Activated CD4-positive, alpha-beta T cell treated with anti-CD3 and anti-CD28 coated beads for 1 hour (primary cell): ENCODE measurements around the gene PDPK1.
A peak's percentile ranks its signal among the peaks of the same experiment; 100 is the strongest.
"Not testable (repeated sequence)": the region's sequence is repeated elsewhere in the genome, so short reads cannot be mapped to it uniquely, and the experiment has no call there.

Experiments used
- DNase-seq: peaks from one replicate; pipeline ENCODE4 v3.0.0-alpha.2; 2020

PDPK1 gene

DNA sequence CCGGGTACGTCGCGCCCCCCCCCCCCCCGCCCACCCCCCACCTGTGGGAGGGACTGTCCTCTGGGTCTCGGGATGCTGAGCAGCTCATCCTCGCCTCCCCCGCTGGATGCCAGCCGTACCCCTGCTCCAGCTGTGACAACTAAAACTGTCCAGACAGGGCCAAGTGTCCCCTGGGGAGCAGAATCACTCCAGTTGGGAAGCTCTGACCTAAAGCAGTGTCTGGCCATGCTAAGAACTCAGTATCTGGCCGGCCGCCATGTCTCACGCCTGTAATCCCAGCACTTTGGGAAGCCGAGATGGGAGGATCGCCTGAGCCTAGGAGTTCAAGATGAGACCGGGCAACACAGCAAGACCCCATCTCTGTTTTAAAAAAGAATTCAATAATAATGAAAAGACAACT is 83.0 kb downstream of the PDPK1 start:
- not testable (repeated sequence) for DNase-seq

DNA sequence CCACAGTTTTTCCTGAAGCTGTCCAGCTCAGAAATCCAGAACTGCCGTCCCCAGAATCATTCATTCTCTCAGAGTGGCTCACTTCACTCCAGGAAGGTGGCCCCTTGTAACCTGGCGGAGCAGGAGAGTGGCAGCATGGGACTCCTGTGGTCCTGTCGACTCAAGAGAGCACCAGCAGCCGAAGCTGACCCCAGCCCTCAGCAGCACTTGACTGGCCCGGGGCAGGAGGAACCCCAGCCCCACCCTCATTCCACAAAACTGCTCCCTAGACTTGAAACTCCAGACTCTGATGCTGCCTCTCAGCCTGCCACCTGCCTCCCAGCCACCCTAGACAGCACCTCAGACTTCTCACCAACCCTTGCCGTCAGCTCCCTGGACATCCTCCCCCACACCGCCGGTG is 83.6 kb downstream of the PDPK1 start:
- not testable (repeated sequence) for DNase-seq

DNA sequence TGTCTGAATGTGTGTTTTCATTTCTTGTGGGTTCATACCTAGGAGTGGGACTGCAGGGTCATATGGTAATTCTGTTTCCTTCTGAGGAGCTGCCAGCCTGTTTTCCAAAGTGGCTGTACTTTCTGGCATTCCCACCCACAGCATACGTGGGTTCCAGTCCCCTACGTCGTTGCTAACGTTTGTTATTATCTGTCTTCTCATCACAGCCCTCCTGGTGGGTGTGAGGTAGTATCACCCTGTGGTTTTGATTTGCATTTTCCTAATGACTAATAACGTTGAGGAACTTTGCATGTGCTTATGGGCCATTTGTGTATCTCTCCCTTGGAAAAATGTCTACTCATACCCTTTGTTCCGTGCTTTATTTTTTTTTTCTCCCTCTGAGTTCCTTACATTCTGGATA is 89.3 kb downstream of the PDPK1 start:
- not testable (repeated sequence) for DNase-seq

DNA sequence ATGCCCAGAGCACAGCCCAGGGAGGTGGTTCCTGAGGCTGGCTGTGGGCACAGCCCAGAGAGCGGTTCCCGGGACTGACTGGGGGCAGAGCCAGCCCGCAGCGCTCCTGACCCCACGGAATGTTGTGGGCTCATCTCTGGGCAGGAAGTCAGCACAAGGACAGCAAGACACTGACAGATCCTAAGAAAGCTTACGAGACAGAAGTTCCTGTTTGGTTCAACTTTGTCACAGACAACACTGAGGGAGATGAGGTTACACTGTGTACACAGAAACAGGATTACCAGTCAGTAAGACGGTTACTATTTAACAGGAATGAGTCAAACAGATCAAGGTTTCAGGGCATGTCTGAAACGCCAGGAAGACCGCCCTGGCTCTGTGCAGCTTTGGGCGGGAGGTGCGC is 93.4 kb downstream of the PDPK1 start:
- DNase-seq = not testable (repeated sequence)

DNA sequence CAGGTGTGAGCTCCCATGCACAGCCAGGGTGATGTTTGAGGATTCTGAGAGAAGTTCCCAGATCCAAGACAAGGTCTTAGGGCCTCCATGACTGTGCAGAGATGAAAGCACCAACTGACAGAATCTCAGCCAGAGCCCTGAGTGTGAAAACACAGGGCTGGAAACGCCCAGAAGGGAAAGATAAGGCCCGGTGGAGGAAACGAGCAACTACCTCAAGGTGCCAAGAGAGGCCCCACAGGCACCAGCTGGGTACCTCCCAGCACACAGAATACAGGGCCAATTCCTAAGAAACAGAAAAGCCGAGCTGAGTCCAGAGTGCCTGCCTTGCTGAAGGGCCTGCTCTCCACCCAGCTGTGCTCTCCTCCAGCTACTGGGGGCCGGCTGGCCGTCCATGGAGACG is 94.5 kb downstream of the PDPK1 start:
- DNase-seq = not testable (repeated sequence)

DNA sequence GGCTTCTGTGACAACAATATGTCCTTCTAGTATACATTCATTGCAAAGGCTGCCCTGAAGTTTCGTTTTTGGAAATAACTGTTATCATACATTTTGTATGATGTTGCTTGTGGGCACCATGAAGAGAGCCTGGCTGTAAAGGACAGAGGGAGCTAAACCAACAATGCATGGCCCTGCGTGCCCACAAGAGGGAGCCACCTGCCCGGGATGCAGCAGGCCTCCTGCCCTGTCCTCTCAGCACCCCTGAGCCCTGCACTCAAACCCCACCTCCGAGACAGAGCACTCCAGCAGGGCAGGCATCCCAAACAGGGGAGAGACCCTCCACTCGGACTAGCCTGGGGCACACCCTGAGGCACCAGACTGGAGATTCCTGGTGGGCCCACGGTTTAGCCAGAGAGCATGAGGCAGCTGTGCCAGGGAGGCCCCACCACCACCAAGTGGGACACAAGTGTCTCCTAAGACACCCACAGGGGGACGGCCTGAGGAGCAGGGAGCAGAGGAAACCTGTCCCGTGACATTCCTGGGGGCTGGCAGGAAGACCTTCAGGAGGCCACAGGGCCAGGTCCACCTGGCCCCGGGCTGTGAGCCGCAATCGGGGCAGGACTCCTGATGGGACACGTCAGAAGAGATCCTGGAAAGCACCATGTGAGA is 101.4 kb downstream of the PDPK1 start:
- peak; percentile 16 for DNase-seq

DNA sequence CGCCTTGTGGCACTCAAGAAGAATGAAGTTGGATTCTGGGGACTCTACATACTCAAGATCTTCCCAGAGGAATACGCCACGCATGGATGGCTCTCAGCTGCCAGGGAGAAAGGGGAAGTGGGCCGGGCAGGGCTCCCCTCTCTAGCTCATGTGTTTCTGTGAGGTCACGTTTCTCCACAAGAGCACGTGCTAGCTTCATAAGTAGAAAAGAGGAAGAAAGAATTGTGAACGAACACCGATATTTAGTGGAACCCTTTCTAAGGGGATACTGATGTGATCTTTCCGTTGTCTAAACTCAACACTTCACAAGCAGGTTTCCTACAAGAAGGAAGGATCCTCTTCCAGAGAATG is 101.9 kb downstream of the PDPK1 start:
- not testable (repeated sequence) for DNase-seq

DNA sequence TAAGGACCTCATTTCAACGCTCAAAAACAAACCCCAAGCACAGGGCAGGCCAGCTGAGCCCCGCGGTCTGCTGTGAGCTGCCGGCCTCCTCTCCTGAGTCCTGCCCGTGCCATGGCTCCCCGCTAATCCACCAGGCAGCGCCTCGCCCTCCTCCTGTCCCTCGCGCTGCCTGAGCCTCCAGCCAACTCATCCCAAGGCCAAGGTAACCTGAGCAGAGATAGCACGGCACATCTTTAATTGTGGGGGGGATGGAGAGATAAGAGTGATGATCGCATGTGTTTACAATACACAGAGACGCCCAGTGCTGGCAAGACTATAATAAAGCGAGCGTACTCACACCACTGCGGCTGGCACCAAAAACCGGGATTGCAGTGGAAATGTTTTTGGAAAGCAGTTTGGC is 104.7 kb downstream of the PDPK1 start:
- not testable (repeated sequence) for DNase-seq

DNA sequence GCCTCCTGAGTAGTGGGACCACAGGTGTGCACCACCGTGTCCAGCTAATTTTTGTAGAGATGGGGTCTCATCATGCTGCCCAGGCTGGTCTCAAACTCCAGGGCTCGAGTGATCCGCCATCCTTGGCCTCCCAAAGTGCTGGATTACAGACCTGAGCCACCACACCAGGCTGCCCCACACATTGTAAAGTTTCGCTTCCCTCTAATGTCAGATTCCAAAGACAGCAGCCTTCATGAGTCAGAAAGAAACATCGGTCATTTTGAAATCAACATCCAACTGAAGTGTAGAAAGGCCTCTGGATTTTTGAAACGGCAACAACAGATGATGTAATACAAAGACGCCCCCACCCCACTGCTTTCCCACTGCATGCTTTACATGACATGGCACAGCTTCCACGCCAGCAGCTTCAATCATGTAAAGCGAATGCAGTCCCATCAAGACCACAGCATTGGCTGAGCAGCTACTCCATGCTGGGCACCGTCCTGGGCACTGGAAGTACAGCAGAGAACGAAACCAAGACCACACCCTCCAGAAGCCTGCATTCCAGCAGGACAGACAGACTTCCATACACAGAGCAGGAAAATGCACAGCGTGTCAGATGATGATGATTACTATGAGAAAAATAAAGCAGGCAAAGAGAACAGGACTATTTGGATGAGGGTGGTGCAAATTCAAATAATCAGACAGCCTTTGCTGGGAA is 107.1 kb downstream of the PDPK1 start:
- not testable (repeated sequence) for DNase-seq

DNA sequence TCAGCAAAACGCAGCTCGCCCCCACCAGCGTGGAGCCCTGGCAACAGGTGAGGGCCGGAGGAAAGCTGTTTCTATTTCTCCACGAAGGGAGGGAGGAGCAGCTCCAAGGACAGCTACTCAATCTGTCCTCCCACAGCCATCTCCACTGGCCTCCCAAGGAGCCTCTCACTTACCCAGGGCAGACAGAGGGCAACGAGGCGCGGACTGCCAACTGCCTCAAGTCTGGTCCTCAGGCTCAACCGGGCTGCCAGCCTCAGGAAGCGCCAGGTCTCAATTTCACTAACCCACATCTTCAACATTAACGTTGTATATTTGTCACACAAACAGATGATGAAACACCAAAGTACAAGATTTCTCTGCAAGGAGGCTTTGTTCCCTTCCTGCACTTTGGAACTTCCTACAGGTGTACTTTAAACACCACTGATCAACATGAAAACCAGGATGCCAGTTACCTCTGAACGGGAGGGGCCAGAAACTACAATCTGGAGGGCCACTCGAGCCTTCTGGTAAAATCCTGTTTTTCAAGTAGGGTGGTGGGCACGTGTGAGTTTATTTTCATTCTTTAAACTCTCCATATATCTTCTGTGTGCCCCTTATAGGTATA is 113.5 kb downstream of the PDPK1 start:
- DNase-seq = not testable (repeated sequence)
